Mesenchymal stem cell (in vitro differentiated cells and primary cell): ENCODE data around the gene MIF.
"Not testable (repeated sequence)": the region's sequence is repeated elsewhere in the genome, so short reads cannot be mapped to it uniquely, and the experiment has no call there.

ENCODE experiments used
- DNase-seq: peaks from one replicate; pipeline ENCODE4 v3.0.0-alpha.2; 2013
- H2AFZ ChIP-seq: one replicate; pipeline ENCODE4 v1.6.1; 2013; ENCODE audit warnings: low read depth, mild to moderate bottlenecking, control low read depth, inconsistent platforms, low read length, moderate library complexity
- H2AK5ac ChIP-seq: 2 replicates; pipeline ENCODE4 v1.6.1; 2013; ENCODE audit warnings: low read length, moderate library complexity, mild to moderate bottlenecking, inconsistent platforms; ENCODE audit not compliant: severe bottlenecking
- H2BK120ac ChIP-seq: one replicate; pipeline ENCODE4 v1.6.1; 2013; ENCODE audit warnings: low read depth, mild to moderate bottlenecking, inconsistent platforms, low read length, moderate library complexity
- H2BK12ac ChIP-seq, 2 experiments: one replicate each; pipeline ENCODE4 v1.6.1; 2013; ENCODE audit warnings: inconsistent platforms in 2 of 2, low read length in 2 of 2, mild to moderate bottlenecking in 2 of 2, moderate library complexity in 2 of 2, control low read depth in 1 of 2
- H2BK15ac ChIP-seq: one replicate; pipeline ENCODE4 v1.6.1; 2013; ENCODE audit warnings: mild to moderate bottlenecking, low read depth, inconsistent platforms; ENCODE audit not compliant: poor library complexity, severe bottlenecking
- H2BK5ac ChIP-seq: 2 replicates; pipeline ENCODE4 v1.6.1; 2013; ENCODE audit warnings: low read depth, mild to moderate bottlenecking, low read length, control low read depth, inconsistent platforms; ENCODE audit not compliant: poor library complexity, severe bottlenecking
- H3K14ac ChIP-seq, 2 experiments: one replicate each; pipeline ENCODE4 v1.6.1; 2013; ENCODE audit warnings: inconsistent platforms in 2 of 2, low read length in 2 of 2, control low read depth in 1 of 2, mild to moderate bottlenecking in 1 of 2, moderate library complexity in 1 of 2
- H3K18ac ChIP-seq, 2 experiments: one replicate each; pipeline ENCODE4 v1.6.1; 2013; ENCODE audit warnings: inconsistent platforms in 2 of 2, low read length in 2 of 2, control low read depth in 1 of 2, low read depth in 1 of 2, mild to moderate bottlenecking in 1 of 2
- H3K23ac ChIP-seq, 2 experiments: one replicate each; pipeline ENCODE4 v1.6.1; 2013; ENCODE audit warnings: inconsistent platforms in 2 of 2, low read length in 2 of 2, mild to moderate bottlenecking in 2 of 2, moderate library complexity in 2 of 2, control low read depth in 1 of 2
- H3K27ac ChIP-seq: 2 replicates; pipeline ENCODE4 v1.5.1; 2013; ENCODE audit warnings: mild to moderate bottlenecking, moderate library complexity, low read length, control low read depth, inconsistent platforms; ENCODE audit not compliant: poor library complexity, severe bottlenecking
- H3K27me3 ChIP-seq, 2 experiments: 2 replicates each; pipeline versions ENCODE4 v1.6.1 to v1.7.0; 2013; ENCODE audit warnings: low read length in 2 of 2, mild to moderate bottlenecking in 2 of 2, moderate library complexity in 2 of 2, control low read depth in 1 of 2, inconsistent platforms in 1 of 2; ENCODE audit not compliant: control insufficient read depth in 1 of 2, insufficient read depth in 1 of 2
- H3K36me3 ChIP-seq, 2 experiments: 2 replicates each; pipeline versions ENCODE4 v1.6.1 to v1.7.0; 2013; ENCODE audit warnings: low read length in 2 of 2, control low read depth in 1 of 2, inconsistent platforms in 1 of 2, low read depth in 1 of 2, mild to moderate bottlenecking in 1 of 2; ENCODE audit not compliant: insufficient read depth in 2 of 2, control insufficient read depth in 1 of 2
- H3K4ac ChIP-seq, 2 experiments: one replicate each; pipeline ENCODE4 v1.6.1; 2013; ENCODE audit warnings: inconsistent platforms in 2 of 2, low read length in 2 of 2, mild to moderate bottlenecking in 2 of 2, moderate library complexity in 2 of 2, control low read depth in 1 of 2, low read depth in 1 of 2
- H3K4me1 ChIP-seq: 2 replicates; pipeline ENCODE4 v1.6.1; 2013; ENCODE audit warnings: low read depth, low read length, control low read depth; ENCODE audit not compliant: control insufficient read depth, insufficient read depth
- H3K4me2 ChIP-seq: 2 replicates; pipeline ENCODE4 v1.6.1; 2013; ENCODE audit warnings: low read length, mild to moderate bottlenecking, inconsistent platforms; ENCODE audit not compliant: poor library complexity, severe bottlenecking
- H3K4me3 ChIP-seq, 2 experiments: 2 replicates each; pipeline versions ENCODE4 v1.5.1 to v1.7.0; 2013; ENCODE audit warnings: low read length in 2 of 2, mild to moderate bottlenecking in 2 of 2, control low read depth in 1 of 2, low read depth in 1 of 2; ENCODE audit not compliant: insufficient read depth in 1 of 2
- H3K79me1 ChIP-seq: replicated peaks from 2 replicates; pipeline ENCODE4 v1.6.1; 2013; ENCODE audit warnings: mild to moderate bottlenecking, control low read depth, low read length, inconsistent platforms; ENCODE audit not compliant: poor library complexity, severe bottlenecking
- H3K9ac ChIP-seq: 2 replicates; pipeline ENCODE4 v1.7.0; 2013; ENCODE audit warnings: mild to moderate bottlenecking, low read length, moderate library complexity
- H3K9me3 ChIP-seq: 2 replicates; pipeline ENCODE4 v1.7.0; 2013; ENCODE audit warnings: mild to moderate bottlenecking, low read length; ENCODE audit not compliant: control insufficient read depth
- H4K8ac ChIP-seq: one replicate; pipeline ENCODE4 v1.6.1; 2013; ENCODE audit warnings: inconsistent platforms, mild to moderate bottlenecking, low read length, moderate library complexity
- H4K91ac ChIP-seq: one replicate; pipeline ENCODE4 v1.6.1; 2013; ENCODE audit warnings: mild to moderate bottlenecking, low read length, inconsistent platforms
- WGBS: methylation state at CpG from one replicate; pipeline ENCODE4 v1.1.7; 2013; ENCODE audit warnings: mixed read lengths; 5-methylcytosine and 5-hydroxymethylcytosine counted together

Gene MIF

GRCh38 chr22:23904573-23905254 is 10.5 kb downstream of the MIF start:
- 93% methylated on average over 5 of the region's 5 CpGs for WGBS
- Histone ChIP-seq H3K27me3 (peaks cover 3 to 6% of the 10 kb centered on the region in 2 experiments), H2AK5ac (no peak overlapping the region), H4K91ac (no peak overlapping the region), H3K14ac (peak overlapping the region in 1 of 2 experiments; percentile 13), H3K23ac (no peak overlapping the region), H2BK120ac (no peak overlapping the region), H3K4me1 (peaks cover 10% of the 10 kb centered on the region), H3K18ac (no peak overlapping the region), H3K27ac (no peak overlapping the region), H3K4me3 (no peak overlapping the region), H2AFZ (no peak overlapping the region), H3K36me3 (no peaks in the 10 kb centered on the region), H2BK12ac (no peak overlapping the region), H2BK15ac (no peak overlapping the region), H2BK5ac (no peak overlapping the region), H3K4me2 (no peak overlapping the region), H4K8ac (no peak overlapping the region), H3K9ac (no peak overlapping the region), H3K4ac (no peak overlapping the region), H3K79me1 (no peaks in the 10 kb centered on the region), H3K9me3 (no peaks in the 10 kb centered on the region)
- DNase-seq: peak; percentile 36

GRCh38 chr22:23906641-23907040 is 12.5 kb downstream of the MIF start:
- no peak overlapping the region for H2BK15ac ChIP-seq
- no peak overlapping the region for H2BK5ac ChIP-seq
- H3K18ac ChIP-seq: no peak overlapping the region
- no peaks in the 10 kb centered on the region for H3K79me1 ChIP-seq
- no peak overlapping the region for H2BK12ac ChIP-seq
- no peak overlapping the region for H2AK5ac ChIP-seq
- no peak overlapping the region for H3K4ac ChIP-seq
- DNase-seq: no peak
- no peak overlapping the region for H3K9ac ChIP-seq
- no peak overlapping the region for H3K27ac ChIP-seq
- no peak overlapping the region for H4K8ac ChIP-seq
- H3K27me3 ChIP-seq: peaks cover 3 to 6% of the 10 kb centered on the region in 2 experiments
- H3K36me3 ChIP-seq: no peaks in the 10 kb centered on the region
- no peak overlapping the region for H3K4me2 ChIP-seq
- no peak overlapping the region for H3K23ac ChIP-seq
- H3K14ac ChIP-seq: peak overlapping the region in 1 of 2 experiments; percentile 61
- H2BK120ac ChIP-seq: no peak overlapping the region
- peaks cover 10% of the 10 kb centered on the region for H3K4me1 ChIP-seq
- H2AFZ ChIP-seq: no peak overlapping the region
- H4K91ac ChIP-seq: no peak overlapping the region
- no peak overlapping the region for H3K4me3 ChIP-seq
- H3K9me3 ChIP-seq: no peaks in the 10 kb centered on the region
- WGBS: 91% methylated on average over 4 of the region's 4 CpGs

- H2AK5ac ChIP-seq, H2BK15ac ChIP-seq, H2AFZ ChIP-seq, H3K79me1 ChIP-seq, H4K91ac ChIP-seq, H2BK12ac ChIP-seq, H3K27ac ChIP-seq, H2BK5ac ChIP-seq, H3K18ac ChIP-seq, H3K14ac ChIP-seq, H3K9ac ChIP-seq, H2BK120ac ChIP-seq, H3K36me3 ChIP-seq, H3K23ac ChIP-seq, H4K8ac ChIP-seq, H3K4me2 ChIP-seq, DNase-seq, H3K4ac ChIP-seq, H3K4me3 ChIP-seq, H3K9me3 ChIP-seq, H3K27me3 ChIP-seq: not testable (repeated sequence)
- 60% methylated on average over 7 of the region's 10 CpGs for WGBS
- H3K4me1 ChIP-seq: peaks cover 10% of the 10 kb centered on the region
Measured at GRCh38 chr22:23907423-23907822, 13.2 kb downstream of the MIF start.

GRCh38 chr22:23908587-23909205 is 14.5 kb downstream of the MIF start:
- DNase-seq: no peak
- H3K79me1 ChIP-seq: no peaks in the 10 kb centered on the region

More at GRCh38 chr22:23908587-23909205, 14.5 kb downstream of the MIF start:
- H3K23ac ChIP-seq: no peak overlapping the region
- H3K4me2 ChIP-seq: no peak overlapping the region
- no peak overlapping the region for H3K27ac ChIP-seq
- no peak overlapping the region for H2BK12ac ChIP-seq
- no peak overlapping the region for H2BK15ac ChIP-seq
- H2BK120ac ChIP-seq: no peak overlapping the region
- H3K18ac ChIP-seq: no peak overlapping the region
- WGBS: 88% methylated on average over 11 of the region's 11 CpGs
- peak overlapping the region in 1 of 2 experiments; percentile 53 for H3K4me3 ChIP-seq
- H3K9ac ChIP-seq: peak overlapping the region; percentile 44
- no peak overlapping the region for H4K91ac ChIP-seq
- peaks cover 3% of the 10 kb centered on the region for H3K4me1 ChIP-seq
- no peaks in the 10 kb centered on the region for H3K9me3 ChIP-seq
- no peak overlapping the region for H2AFZ ChIP-seq
- H4K8ac ChIP-seq: peak overlapping the region; percentile 19
- no peak overlapping the region for H3K4ac ChIP-seq
- no peak overlapping the region for H3K14ac ChIP-seq
- H2BK5ac ChIP-seq: no peak overlapping the region
- H3K27me3 ChIP-seq: peaks cover 3 to 6% of the 10 kb centered on the region in 2 experiments
- no peak overlapping the region for H2AK5ac ChIP-seq
- H3K36me3 ChIP-seq: no peaks in the 10 kb centered on the region
